Common myeloid progenitor, CD34-positive (primary cell): Measurements from ENCODE around the gene SAA2.
"Not testable (repeated sequence)": the region's sequence is repeated elsewhere in the genome, so short reads cannot be mapped to it uniquely, and the experiment has no call there.

Source experiments
- CTCF ChIA-PET: fragments of 350-600 bp; sonication (Branson Sonifier 250); formaldehyde crosslinking; loops from one replicate; lab custom pipeline; 2021; ENCODE audit warnings: antibody characterized with exemption; lab: Charles Lee
- POLR2A ChIA-PET: fragments of 350-600 bp; sonication (Branson Sonifier 250); formaldehyde crosslinking; loops from one replicate; lab custom pipeline; 2021; ENCODE audit warnings: antibody characterized with exemption; lab: Charles Lee
- DNase-seq, 3 donors: peaks; one replicate each; pipeline versions ENCODE4 v3.0.0 to v3.0.0-alpha.2; 2013
- H3K27ac ChIP-seq, 2 experiments: 1 replicate in 1 of 2; 2 replicates in 1 of 2; pipeline ENCODE4 v1.7.0; 2013; ENCODE audit warnings: inconsistent platforms in 2 of 2, low read length in 2 of 2, mild to moderate bottlenecking in 2 of 2, low read depth in 1 of 2, moderate library complexity in 1 of 2; ENCODE audit not compliant: severe bottlenecking in 2 of 2, insufficient read depth in 1 of 2, poor library complexity in 1 of 2
- H3K27me3 ChIP-seq, 5 experiments: replicated peaks in 2 of 5; 1 replicate in 3 of 5; 2 replicates in 2 of 5; pipeline versions ENCODE4 v1.6.1 to v1.7.0; 2013; ENCODE audit warnings: low read length in 4 of 5, mild to moderate bottlenecking in 2 of 5, moderate library complexity in 2 of 5, inconsistent platforms in 1 of 5; ENCODE audit not compliant: insufficient read depth in 5 of 5, control insufficient read depth in 4 of 5
- H3K36me3 ChIP-seq, 4 experiments: 1 replicate in 2 of 4; 2 replicates in 2 of 4; pipeline versions ENCODE4 v1.6.1 to v1.7.0; 2013; ENCODE audit warnings: low read length in 3 of 4, control low read depth in 1 of 4, mild to moderate bottlenecking in 1 of 4; ENCODE audit not compliant: control insufficient read depth in 4 of 4, insufficient read depth in 4 of 4
- H3K4me1 ChIP-seq, 4 experiments: 1 replicate in 3 of 4; 2 replicates in 1 of 4; pipeline versions ENCODE4 v1.6.1 to v1.7.1; 2013; ENCODE audit warnings: low read length in 3 of 4, mild to moderate bottlenecking in 3 of 4, control low read depth in 1 of 4, inconsistent platforms in 1 of 4, moderate library complexity in 1 of 4; ENCODE audit not compliant: control insufficient read depth in 4 of 4, insufficient read depth in 4 of 4; ENCODE audit errors: control extremely low read depth in 1 of 4
- H3K4me3 ChIP-seq, 7 experiments: 1 replicate in 4 of 7; 2 replicates in 3 of 7; pipeline versions ENCODE4 v1.5.1 to v1.7.0; 2013; ENCODE audit warnings: mild to moderate bottlenecking in 7 of 7, low read length in 6 of 7, moderate library complexity in 6 of 7, inconsistent platforms in 2 of 7, low read depth in 2 of 7, control low read depth in 1 of 7; ENCODE audit not compliant: insufficient read depth in 4 of 7, control insufficient read depth in 1 of 7; ENCODE audit errors: extremely low read depth in 1 of 7
- H3K9me3 ChIP-seq, 5 experiments: 1 replicate in 4 of 5; 2 replicates in 1 of 5; pipeline versions ENCODE4 v1.6.1 to v1.7.1; 2013; ENCODE audit warnings: low read length in 4 of 5, mild to moderate bottlenecking in 2 of 5, inconsistent platforms in 1 of 5, low read depth in 1 of 5, moderate library complexity in 1 of 5; ENCODE audit not compliant: control insufficient read depth in 4 of 5, insufficient read depth in 2 of 5; ENCODE audit errors: control extremely low read depth in 1 of 5
- WGBS: methylation state at CpG from one replicate; pipeline ENCODE4 v1.1.5; 2013; ENCODE audit not compliant: insufficient coverage; 5-methylcytosine and 5-hydroxymethylcytosine counted together

Gene SAA2

DNA sequence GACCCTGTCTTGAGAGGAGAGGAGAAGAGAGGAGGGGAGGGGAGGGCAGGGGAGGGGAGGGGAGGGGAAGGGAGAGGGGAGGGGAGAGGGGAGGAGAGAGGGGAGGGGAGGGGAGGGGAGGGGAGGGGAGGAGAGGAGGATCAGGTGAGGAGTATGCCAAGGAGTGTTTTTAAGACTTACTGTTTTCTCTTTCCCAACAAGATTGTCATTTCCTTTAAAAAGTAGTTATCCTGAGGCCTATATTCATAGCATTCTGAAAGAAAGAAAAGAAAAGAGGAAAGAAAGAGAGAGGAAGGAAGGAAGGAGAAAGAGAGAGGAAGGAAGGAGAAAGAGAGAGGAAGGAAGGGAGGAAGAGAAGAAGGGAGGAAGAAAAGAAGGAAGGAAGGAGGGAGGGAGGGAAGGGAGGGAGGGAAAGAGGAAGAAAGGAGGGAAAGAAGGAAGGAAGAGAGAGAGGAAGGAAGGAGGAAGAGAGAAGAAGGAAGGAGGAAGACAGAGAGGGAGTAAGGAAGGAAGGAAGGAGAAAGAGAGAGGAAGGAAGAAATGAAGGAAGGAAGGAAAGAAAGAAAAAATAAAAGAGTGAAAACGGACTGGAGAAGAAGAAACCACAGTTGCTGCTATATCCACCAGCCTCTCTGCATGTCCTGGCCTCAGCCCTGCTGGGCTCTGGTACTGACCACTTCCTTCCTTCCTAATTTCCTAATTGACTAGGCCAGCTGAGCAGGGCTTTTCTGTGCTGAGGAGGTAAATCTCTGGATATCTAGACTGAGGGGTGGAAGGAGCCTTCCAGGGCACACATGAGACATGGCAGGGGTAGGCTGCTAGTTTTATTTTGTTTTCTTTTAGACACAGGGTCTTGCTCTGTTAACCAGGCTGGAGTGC is 16.4 kb upstream of the SAA2 start:
- Histone ChIP-seq H3K27me3 (no peaks in the 10 kb centered on the region), H3K4me1 (no peaks in the 10 kb centered on the region), H3K27ac (no peak overlapping the region), H3K4me3 (no peak overlapping the region), H3K36me3 (no peaks in the 10 kb centered on the region), H3K9me3 (no peaks in the 10 kb centered on the region)
- DNase-seq = no peak
- 20% methylated on average over 1 of the region's 1 CpG for WGBS
- POLR2A ChIA-PET = no interaction called here
- CTCF ChIA-PET = no interaction called here

DNA sequence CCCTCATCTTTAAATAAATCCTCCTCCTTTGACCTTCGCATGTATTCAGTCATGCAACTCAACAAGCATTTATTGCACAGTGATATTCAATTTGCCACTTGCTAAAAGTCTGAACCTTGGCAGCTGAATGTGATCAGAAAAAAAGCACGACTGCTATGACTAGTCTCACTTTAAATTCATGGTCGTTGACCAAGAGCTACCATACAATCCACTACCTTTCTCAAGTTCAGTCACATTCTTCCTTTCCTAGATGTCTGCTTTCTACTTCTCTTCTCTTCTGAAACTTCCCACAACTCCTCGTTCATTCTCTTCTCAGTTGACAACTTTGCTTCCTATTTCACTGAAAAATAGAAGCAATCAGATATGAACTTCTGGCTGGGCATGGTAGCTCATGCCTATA is 15.6 kb upstream of the SAA2 start:
- H3K27ac ChIP-seq = no peak overlapping the region
- ChIA-PET CTCF (no interaction called here), POLR2A (no interaction called here)
- H3K4me1 ChIP-seq = no peaks in the 10 kb centered on the region
- H3K36me3 ChIP-seq = no peaks in the 10 kb centered on the region
- peaks cover 0 to 2% (median 0%) of the 10 kb centered on the region in 5 experiments for H3K27me3 ChIP-seq
- no peak overlapping the region for H3K4me3 ChIP-seq
- WGBS = 98% methylated on average over 4 of the region's 4 CpGs
- H3K9me3 ChIP-seq = no peaks in the 10 kb centered on the region
- DNase-seq = no peak

DNA sequence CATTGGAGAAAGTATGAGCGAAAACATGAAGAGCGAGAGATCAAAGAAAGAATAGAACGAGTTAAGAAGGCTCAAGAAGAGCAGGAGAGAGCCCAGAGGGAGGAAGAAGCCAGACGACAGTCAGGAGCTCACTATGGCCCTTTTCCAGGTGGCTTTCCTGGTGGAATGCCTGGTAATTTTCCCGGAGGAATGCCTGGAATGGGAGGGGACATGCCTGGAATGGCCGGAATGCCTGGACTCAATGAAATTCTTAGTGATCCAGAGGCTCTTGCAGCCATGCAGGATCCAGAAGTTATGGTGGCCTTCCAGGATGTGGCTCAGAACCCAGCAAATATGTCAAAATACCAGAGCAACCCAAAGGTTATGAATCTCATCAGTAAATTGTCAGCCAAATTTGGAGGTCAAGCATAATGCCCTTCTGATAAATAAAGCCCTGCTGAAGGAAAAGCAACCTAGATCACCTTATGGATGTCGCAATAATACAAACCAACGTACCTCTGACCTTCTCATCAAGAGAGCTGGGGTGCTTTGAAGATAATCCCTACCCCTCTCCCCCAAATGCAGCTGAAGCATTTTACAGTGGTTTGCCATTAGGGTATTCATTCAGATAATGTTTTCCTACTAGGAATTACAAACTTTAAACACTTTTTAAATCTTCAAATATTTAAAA is 14.3 kb upstream of the SAA2 start:
- CTCF ChIA-PET, DNase-seq, H3K36me3 ChIP-seq, H3K4me1 ChIP-seq, H3K9me3 ChIP-seq, POLR2A ChIA-PET, H3K4me3 ChIP-seq, H3K27me3 ChIP-seq, H3K27ac ChIP-seq: not testable (repeated sequence)
- WGBS = 93% methylated on average over 4 of the region's 8 CpGs

DNA sequence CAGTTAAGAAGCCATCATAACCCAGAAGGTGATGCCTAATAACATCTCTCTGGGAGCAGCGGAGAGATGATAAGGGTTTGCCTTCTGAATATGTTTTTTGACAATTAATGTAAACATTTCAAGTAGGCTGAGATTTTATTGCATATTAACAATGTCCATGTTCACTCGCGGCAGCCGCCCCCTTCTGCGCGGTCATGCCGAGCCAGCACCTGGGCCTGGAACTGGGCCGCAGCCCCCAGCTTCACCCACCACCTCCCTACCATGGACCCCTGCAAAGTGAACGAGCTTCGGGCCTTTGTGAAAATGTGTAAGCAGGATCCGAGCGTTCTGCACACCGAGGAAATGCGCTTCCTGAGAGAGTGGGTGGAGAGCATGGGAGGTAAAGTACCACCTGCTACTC is 13.3 kb upstream of the SAA2 start:
- no peak overlapping the region for H3K27ac ChIP-seq

DNA sequence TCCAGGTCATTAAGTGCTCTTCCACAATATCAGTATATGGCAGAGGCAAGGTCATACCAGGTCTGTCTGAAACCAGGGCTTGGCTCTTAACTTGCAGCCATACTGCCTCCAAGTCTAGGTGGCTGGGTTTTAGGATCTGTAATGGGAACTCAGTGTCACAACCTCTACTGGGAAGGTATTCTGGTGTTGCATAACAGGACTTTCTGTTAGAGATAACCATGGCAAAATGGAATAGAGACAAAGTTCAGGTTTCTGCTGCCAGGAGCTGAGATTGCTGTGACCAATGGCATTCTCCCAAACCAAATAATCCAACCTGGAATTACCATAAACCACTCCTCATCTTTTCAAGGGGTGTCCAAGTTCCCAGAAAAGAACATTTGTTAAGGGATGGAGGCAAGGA is 10.8 kb upstream of the SAA2 start:
- POLR2A ChIA-PET = no interaction called here
- no peak overlapping the region for H3K27ac ChIP-seq
- H3K9me3 ChIP-seq = no peaks in the 10 kb centered on the region
- no peaks in the 10 kb centered on the region for H3K4me1 ChIP-seq
- H3K36me3 ChIP-seq = no peaks in the 10 kb centered on the region
- no peak for DNase-seq
- CTCF ChIA-PET = no interaction called here
- no peak overlapping the region for H3K4me3 ChIP-seq
- H3K27me3 ChIP-seq = peaks cover 0 to 6% (median 0%) of the 10 kb centered on the region in 5 experiments

More for the DNA sequence above, 13.3 kb upstream of the SAA2 start:
- Histone ChIP-seq H3K27me3 (peaks cover 0 to 3% (median 0%) of the 10 kb centered on the region in 5 experiments), H3K36me3 (no peaks in the 10 kb centered on the region), H3K4me1 (no peaks in the 10 kb centered on the region), H3K9me3 (no peaks in the 10 kb centered on the region), H3K4me3 (no peak overlapping the region)
- DNase-seq = no peak
- 100% methylated on average over 5 of the region's 14 CpGs for WGBS
- ChIA-PET CTCF (no interaction called here), POLR2A (no interaction called here)

DNA sequence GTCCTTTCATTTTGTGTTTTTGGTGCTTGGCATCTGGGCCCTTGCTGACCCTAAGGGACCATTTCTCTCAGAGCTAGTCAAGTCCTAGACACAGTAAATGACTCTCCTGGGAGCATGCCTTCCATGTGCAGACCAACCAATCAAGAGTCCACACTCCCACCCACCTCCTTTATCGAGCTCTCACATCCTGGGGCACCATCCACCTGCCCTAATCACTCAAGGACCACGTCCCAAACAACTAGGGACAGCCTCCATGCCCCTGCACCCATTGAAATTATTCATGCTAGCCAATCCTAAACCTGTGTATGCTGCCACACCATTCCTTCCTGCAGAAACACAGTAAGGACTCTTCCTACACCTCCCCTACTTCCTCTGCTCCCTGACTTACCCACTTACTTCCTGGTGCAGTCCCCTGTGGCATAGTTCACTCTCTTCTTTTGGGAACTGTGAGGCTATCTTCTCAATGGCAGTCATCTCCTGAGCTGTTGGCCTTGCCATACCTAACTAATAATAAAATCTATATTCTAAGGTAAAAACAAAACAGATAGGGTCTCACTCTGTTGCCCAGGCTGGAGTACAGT is 6.4 kb upstream of the SAA2 start:
- WGBS = 90% methylated on average over 2 of the region's 2 CpGs
- no peaks in the 10 kb centered on the region for H3K9me3 ChIP-seq
- CTCF ChIA-PET = no interaction called here

DNA sequence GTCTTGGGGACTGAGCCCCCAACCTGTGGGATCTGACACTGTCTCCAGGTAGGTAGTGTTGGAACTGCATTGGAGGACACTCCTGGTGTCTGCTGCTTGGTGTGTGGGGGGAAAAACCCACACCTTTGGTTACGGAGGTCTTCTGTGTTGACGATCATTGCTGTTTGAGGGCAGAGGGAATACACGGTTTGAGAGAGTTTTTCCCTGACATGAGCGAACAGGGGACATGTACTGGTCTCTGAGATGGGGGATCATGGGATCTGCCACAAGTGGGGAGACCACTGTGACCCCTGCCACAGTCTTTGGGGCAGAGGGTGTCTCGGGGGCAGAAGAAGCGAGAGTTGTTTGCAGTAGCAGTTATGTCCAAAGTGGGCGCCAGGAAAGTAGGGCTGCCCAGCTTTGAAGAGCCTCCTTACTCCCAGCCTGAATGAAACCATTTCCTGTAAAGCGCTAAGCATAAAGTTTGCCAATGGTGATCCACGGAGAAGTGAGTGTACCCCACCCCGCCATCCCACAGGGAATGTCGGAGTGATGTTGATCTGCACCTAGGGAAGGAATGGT is 5.4 kb upstream of the SAA2 start:
- POLR2A ChIA-PET = no interaction called here
- Histone ChIP-seq H3K36me3 (no peaks in the 10 kb centered on the region), H3K9me3 (no peaks in the 10 kb centered on the region), H3K4me3 (no peak overlapping the region), H3K27ac (no peak overlapping the region), H3K27me3 (peaks cover 0 to 4% (median 0%) of the 10 kb centered on the region in 5 experiments), H3K4me1 (no peaks in the 10 kb centered on the region)
- 90% methylated on average over 7 of the region's 11 CpGs for WGBS
- no peak for DNase-seq
- CTCF ChIA-PET = no interaction called here

More for the DNA sequence above, 6.4 kb upstream of the SAA2 start:
- POLR2A ChIA-PET = no interaction called here
- Histone ChIP-seq H3K4me1 (no peaks in the 10 kb centered on the region), H3K4me3 (no peak overlapping the region), H3K36me3 (no peaks in the 10 kb centered on the region), H3K27ac (no peak overlapping the region), H3K27me3 (peaks cover 0 to 6% (median 0%) of the 10 kb centered on the region in 5 experiments)
- DNase-seq = no peak
